Upper lobe of left lung (tissue), 4 donors: ENCODE results near the gene FSTL1.

Experiments
- POLR2AphosphoS5 ChIP-seq, 2 donors: sonication (generic); formaldehyde crosslinking; IDR thresholded peaks; one replicate each; pipeline ENCODE4 v1.5.1; 2017; ENCODE audit warnings: antibody characterized with exemption in 2 of 2
- TF ChIP-seq, protein P1 (sequence below), 6 experiments: fragments of 450-650 bp in 4 of 6; fragments of 200-600 bp in 2 of 6; sonication (generic) in 2 of 6; IDR thresholded peaks; one replicate each; pipeline ENCODE4 v1.5.1; 2016 to 2019; ENCODE audit warnings: antibody characterized with exemption in 6 of 6

DNA sequence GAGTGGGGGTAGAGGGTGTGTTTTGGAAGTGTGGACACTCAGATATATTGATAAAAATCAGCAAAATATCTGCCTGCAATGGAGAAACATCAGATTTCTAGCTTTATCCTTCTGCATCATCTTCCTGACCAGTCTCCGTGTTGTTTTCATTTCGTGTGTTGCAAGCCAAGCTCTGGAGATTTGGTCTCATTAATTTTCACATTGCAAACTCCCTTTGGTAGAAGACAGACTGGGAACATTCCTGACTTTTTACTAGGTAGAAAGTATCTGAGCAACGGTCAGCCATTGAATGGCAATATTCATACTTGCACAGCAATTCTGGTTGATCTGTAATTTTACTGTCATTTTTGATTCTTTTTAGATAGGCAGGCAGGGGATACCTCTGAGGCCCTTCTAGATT is 30.4 kb downstream of the FSTL1 start:
- TF ChIP-seq POLR2AphosphoS5 (IDR thresholded peaks at IDR 0.05) = no peak
- TF ChIP-seq, protein P1, sequence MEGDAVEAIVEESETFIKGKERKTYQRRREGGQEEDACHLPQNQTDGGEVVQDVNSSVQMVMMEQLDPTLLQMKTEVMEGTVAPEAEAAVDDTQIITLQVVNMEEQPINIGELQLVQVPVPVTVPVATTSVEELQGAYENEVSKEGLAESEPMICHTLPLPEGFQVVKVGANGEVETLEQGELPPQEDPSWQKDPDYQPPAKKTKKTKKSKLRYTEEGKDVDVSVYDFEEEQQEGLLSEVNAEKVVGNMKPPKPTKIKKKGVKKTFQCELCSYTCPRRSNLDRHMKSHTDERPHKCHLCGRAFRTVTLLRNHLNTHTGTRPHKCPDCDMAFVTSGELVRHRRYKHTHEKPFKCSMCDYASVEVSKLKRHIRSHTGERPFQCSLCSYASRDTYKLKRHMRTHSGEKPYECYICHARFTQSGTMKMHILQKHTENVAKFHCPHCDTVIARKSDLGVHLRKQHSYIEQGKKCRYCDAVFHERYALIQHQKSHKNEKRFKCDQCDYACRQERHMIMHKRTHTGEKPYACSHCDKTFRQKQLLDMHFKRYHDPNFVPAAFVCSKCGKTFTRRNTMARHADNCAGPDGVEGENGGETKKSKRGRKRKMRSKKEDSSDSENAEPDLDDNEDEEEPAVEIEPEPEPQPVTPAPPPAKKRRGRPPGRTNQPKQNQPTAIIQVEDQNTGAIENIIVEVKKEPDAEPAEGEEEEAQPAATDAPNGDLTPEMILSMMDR (IDR thresholded peaks at IDR 0.05) = no peak
